Transverse colon (tissue), 3 donors: ENCODE results near the gene CCNY.

Source experiments
- EP300 ChIP-seq: sonication (generic); formaldehyde crosslinking; IDR thresholded peaks from one replicate; pipeline ENCODE4 v1.6.1; 2017; ENCODE audit warnings: antibody characterized with exemption, low read depth
- TF ChIP-seq, protein P1 (sequence below), 5 experiments: fragments of 200-600 bp in 3 of 5; fragments of 450-650 bp in 2 of 5; sonication (generic) in 3 of 5; IDR thresholded peaks; 1 replicate in 2 of 5; 2 replicates in 3 of 5; pipeline ENCODE4 v1.5.1; 2016 to 2017; ENCODE audit warnings: antibody characterized with exemption in 5 of 5, inconsistent platforms in 3 of 5, mild to moderate bottlenecking in 2 of 5, moderate library complexity in 1 of 5

DNA sequence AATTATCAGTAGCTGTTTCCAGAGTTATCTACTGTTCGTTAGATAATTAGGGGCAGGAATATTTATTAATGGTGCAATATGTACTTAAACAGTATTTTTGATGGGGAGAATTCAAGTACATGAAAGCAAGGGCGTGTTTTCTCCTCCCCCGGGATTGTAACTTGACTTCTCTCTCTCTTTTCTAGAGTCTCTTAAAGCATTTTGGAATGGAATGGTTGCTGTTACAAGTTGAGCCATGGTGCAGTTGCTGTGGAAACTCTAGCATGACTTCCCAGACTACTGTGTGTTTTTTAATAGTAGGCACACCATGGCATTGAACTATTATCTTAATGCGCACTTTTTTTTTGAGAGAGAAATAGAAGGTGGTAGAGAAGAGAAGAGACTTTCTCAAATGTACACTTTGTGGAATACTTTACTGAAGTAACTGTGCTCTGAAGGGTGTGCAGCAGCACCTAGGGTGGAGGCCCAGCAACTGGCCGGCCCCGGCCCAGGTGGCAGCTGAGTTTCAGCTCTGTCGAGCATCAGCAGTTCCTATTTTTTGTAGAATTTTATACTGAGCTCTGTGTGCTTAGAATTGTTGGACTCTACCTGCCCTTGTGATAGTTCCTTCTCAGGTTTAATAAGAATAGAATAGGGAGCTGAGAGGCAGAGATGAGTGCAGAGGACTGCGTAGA lies 64.4 kb downstream of the CCNY start:
- no peak for TF ChIP-seq EP300
- TF ChIP-seq, protein P1, sequence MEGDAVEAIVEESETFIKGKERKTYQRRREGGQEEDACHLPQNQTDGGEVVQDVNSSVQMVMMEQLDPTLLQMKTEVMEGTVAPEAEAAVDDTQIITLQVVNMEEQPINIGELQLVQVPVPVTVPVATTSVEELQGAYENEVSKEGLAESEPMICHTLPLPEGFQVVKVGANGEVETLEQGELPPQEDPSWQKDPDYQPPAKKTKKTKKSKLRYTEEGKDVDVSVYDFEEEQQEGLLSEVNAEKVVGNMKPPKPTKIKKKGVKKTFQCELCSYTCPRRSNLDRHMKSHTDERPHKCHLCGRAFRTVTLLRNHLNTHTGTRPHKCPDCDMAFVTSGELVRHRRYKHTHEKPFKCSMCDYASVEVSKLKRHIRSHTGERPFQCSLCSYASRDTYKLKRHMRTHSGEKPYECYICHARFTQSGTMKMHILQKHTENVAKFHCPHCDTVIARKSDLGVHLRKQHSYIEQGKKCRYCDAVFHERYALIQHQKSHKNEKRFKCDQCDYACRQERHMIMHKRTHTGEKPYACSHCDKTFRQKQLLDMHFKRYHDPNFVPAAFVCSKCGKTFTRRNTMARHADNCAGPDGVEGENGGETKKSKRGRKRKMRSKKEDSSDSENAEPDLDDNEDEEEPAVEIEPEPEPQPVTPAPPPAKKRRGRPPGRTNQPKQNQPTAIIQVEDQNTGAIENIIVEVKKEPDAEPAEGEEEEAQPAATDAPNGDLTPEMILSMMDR (IDR thresholded peaks at IDR 0.05), result no peak
